ENCODE data around the gene SLC16A3.

- TF ChIP-seq, protein P1, sequence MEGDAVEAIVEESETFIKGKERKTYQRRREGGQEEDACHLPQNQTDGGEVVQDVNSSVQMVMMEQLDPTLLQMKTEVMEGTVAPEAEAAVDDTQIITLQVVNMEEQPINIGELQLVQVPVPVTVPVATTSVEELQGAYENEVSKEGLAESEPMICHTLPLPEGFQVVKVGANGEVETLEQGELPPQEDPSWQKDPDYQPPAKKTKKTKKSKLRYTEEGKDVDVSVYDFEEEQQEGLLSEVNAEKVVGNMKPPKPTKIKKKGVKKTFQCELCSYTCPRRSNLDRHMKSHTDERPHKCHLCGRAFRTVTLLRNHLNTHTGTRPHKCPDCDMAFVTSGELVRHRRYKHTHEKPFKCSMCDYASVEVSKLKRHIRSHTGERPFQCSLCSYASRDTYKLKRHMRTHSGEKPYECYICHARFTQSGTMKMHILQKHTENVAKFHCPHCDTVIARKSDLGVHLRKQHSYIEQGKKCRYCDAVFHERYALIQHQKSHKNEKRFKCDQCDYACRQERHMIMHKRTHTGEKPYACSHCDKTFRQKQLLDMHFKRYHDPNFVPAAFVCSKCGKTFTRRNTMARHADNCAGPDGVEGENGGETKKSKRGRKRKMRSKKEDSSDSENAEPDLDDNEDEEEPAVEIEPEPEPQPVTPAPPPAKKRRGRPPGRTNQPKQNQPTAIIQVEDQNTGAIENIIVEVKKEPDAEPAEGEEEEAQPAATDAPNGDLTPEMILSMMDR (IDR thresholded peaks at IDR 0.05), result no peak
- no peak for TF ChIP-seq EP300 (IDR thresholded peaks at IDR 0.05)
Measured at GRCh38 chr17:82219753-82220709, 8.8 kb upstream of the SLC16A3 start.
